Measurements from ENCODE around the gene ABCA13. TPM values are rescaled to one million over a fixed set of nuclear protein-coding genes. Genes with fewer than 3 reads are reported as not detected.

The ABCA13 gene
- total RNA-seq, 1 donor from 2014 or later, result not detected

GRCh38 chr7:48481235-48481634 is 310.0 kb downstream of the ABCA13 start:
- H3K4me1 ChIP-seq, result peaks cover 3% of the 10 kb centered on the region
- no peak overlapping the region for H3K27ac Mint-ChIP-seq
- no peak overlapping the region for H3K27ac ChIP-seq
- no peak overlapping the region for H3K4me3 ChIP-seq
- H3K9me3 Mint-ChIP-seq, result peaks cover 14% of the 10 kb centered on the region
- no peak overlapping the region for H3K9ac ChIP-seq
- TF ChIP-seq, protein P1, sequence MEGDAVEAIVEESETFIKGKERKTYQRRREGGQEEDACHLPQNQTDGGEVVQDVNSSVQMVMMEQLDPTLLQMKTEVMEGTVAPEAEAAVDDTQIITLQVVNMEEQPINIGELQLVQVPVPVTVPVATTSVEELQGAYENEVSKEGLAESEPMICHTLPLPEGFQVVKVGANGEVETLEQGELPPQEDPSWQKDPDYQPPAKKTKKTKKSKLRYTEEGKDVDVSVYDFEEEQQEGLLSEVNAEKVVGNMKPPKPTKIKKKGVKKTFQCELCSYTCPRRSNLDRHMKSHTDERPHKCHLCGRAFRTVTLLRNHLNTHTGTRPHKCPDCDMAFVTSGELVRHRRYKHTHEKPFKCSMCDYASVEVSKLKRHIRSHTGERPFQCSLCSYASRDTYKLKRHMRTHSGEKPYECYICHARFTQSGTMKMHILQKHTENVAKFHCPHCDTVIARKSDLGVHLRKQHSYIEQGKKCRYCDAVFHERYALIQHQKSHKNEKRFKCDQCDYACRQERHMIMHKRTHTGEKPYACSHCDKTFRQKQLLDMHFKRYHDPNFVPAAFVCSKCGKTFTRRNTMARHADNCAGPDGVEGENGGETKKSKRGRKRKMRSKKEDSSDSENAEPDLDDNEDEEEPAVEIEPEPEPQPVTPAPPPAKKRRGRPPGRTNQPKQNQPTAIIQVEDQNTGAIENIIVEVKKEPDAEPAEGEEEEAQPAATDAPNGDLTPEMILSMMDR (IDR thresholded peaks at IDR 0.05), result no peak
- TF ChIP-seq EZH2phosphoT487 (IDR thresholded peaks at IDR 0.05) (no peak), EZH2 (IDR thresholded peaks at IDR 0.05) (no peak)
- no peaks in the 10 kb centered on the region for H3K79me2 ChIP-seq (ENCODE audit: low read depth)
- H2AFZ ChIP-seq (replicated peaks), result no peak overlapping the region
- H3K4me2 ChIP-seq, result no peak overlapping the region
- no peak overlapping the region for H3K4me3 Mint-ChIP-seq
- no peak for DNase-seq (ENCODE audit: low spot score)
- H3K27me3 ChIP-seq, result no peaks in the 10 kb centered on the region
- no peaks in the 10 kb centered on the region for H3K9me3 ChIP-seq (ENCODE audit: low read depth)
- no peaks in the 10 kb centered on the region for H4K20me1 ChIP-seq (ENCODE audit: low read depth)
- H3K27me3 Mint-ChIP-seq (ENCODE audit: insufficient read depth, low read depth), result peaks cover 3% of the 10 kb centered on the region
- H3K36me3 Mint-ChIP-seq, result no peaks in the 10 kb centered on the region
- no peaks in the 10 kb centered on the region for H3F3A ChIP-seq (ENCODE audit: low read depth)
- H3K36me3 ChIP-seq, result no peaks in the 10 kb centered on the region
- H3K4me1 Mint-ChIP-seq, result no peaks in the 10 kb centered on the region

- H3K27me3 ChIP-seq, result no peaks in the 10 kb centered on the region
- no peaks in the 10 kb centered on the region for H3K36me3 ChIP-seq
- no peak for DNase-seq (ENCODE audit: low spot score)
- H4K20me1 ChIP-seq (ENCODE audit: low read depth), result no peaks in the 10 kb centered on the region
- TF ChIP-seq, protein P1 (IDR thresholded peaks at IDR 0.05), result no peak
- TF ChIP-seq EZH2phosphoT487 (IDR thresholded peaks at IDR 0.05) (no peak), EZH2 (IDR thresholded peaks at IDR 0.05) (no peak)
- H3K4me3 ChIP-seq, result no peak overlapping the region
- no peak overlapping the region for H2AFZ ChIP-seq (replicated peaks)
- no peaks in the 10 kb centered on the region for H3K79me2 ChIP-seq (ENCODE audit: low read depth)
- H3K4me2 ChIP-seq, result no peak overlapping the region
- H3K27ac ChIP-seq, result no peak overlapping the region
- Mint-ChIP-seq H3K4me1 (no peaks in the 10 kb centered on the region), H3K27ac (no peak overlapping the region), H3K27me3 (ENCODE audit: insufficient read depth, low read depth) (peaks cover 6% of the 10 kb centered on the region), H3K4me3 (no peak overlapping the region), H3K9me3 (no peaks in the 10 kb centered on the region), H3K36me3 (no peaks in the 10 kb centered on the region)
- H3F3A ChIP-seq (ENCODE audit: low read depth), result no peaks in the 10 kb centered on the region
- H3K9me3 ChIP-seq (ENCODE audit: low read depth), result no peaks in the 10 kb centered on the region
- no peaks in the 10 kb centered on the region for H3K4me1 ChIP-seq
- H3K9ac ChIP-seq, result no peak overlapping the region
Observed at GRCh38 chr7:48497521-48497920, 326.3 kb downstream of the ABCA13 start.

DNA sequence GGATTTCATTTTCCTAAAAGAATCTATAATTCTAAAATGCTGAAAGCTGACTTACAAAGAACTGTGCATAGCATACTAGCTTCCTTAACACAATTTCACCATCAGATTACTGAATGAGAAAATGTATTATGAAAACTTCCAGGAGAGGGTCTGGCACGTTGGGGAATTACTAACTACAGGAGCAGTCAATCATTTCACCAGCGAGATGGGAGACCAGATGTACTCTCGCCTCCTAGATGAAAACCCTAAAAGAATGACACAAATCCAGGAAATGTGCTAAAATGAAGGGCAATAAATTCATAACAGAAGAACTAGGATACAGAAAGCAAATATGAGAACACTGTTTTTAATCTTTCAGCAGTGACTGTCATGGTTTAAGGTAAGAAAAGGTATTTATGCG is 330.8 kb downstream of the ABCA13 start:
- Histone ChIP-seq H3K36me3 (no peaks in the 10 kb centered on the region), H3K27ac (no peak overlapping the region), H3F3A (ENCODE audit: low read depth) (no peaks in the 10 kb centered on the region), H3K4me3 (no peak overlapping the region), H3K4me1 (no peaks in the 10 kb centered on the region), H3K27me3 (no peaks in the 10 kb centered on the region), H3K4me2 (no peak overlapping the region), H3K79me2 (ENCODE audit: low read depth) (no peaks in the 10 kb centered on the region), H3K9ac (no peak overlapping the region), H3K9me3 (ENCODE audit: low read depth) (no peaks in the 10 kb centered on the region), H2AFZ (replicated peaks) (no peak overlapping the region), H4K20me1 (ENCODE audit: low read depth) (no peaks in the 10 kb centered on the region)
- H3K27me3 Mint-ChIP-seq (ENCODE audit: insufficient read depth, low read depth), result peaks cover 10% of the 10 kb centered on the region
- H3K36me3 Mint-ChIP-seq, result no peaks in the 10 kb centered on the region
- TF ChIP-seq, protein P1 (IDR thresholded peaks at IDR 0.05), result no peak
- TF ChIP-seq EZH2phosphoT487 (IDR thresholded peaks at IDR 0.05) (no peak), EZH2 (IDR thresholded peaks at IDR 0.05) (no peak)
- peaks cover 4% of the 10 kb centered on the region for H3K4me1 Mint-ChIP-seq
- no peak overlapping the region for H3K27ac Mint-ChIP-seq
- no peaks in the 10 kb centered on the region for H3K9me3 Mint-ChIP-seq
- DNase-seq (ENCODE audit: low spot score), result no peak
- H3K4me3 Mint-ChIP-seq, result no peak overlapping the region

Data from neural progenitor cell (in vitro differentiated cells).